Astrocyte of the spinal cord (primary cell): ENCODE measurements around the gene BICD1.
"Not testable (repeated sequence)": the region's sequence is repeated elsewhere in the genome, so short reads cannot be mapped to it uniquely, and the experiment has no call there.

Experiments
- DNase-seq: peaks from one replicate; pipeline ENCODE4 v3.0.0; 2011; ENCODE audit warnings: low read depth, low spot score
- H3K4me3 ChIP-seq: 2 replicates; pipeline ENCODE4 v1.5.1; 2011; ENCODE audit warnings: low read depth, mild to moderate bottlenecking, low read length, moderate library complexity
- in situ Hi-C: cut with HindIII; loops from 2 replicates; pipeline ENCODE4 v1.10.0; 2017; ENCODE audit warnings: low sequenced_read_pairs
- TF ChIP-seq, protein P1 (sequence below): IDR thresholded peaks from 2 replicates; pipeline ENCODE4 v1.5.1; 2012; ENCODE audit warnings: low read depth, mild to moderate bottlenecking, low read length, inconsistent platforms

BICD1 gene

DNA sequence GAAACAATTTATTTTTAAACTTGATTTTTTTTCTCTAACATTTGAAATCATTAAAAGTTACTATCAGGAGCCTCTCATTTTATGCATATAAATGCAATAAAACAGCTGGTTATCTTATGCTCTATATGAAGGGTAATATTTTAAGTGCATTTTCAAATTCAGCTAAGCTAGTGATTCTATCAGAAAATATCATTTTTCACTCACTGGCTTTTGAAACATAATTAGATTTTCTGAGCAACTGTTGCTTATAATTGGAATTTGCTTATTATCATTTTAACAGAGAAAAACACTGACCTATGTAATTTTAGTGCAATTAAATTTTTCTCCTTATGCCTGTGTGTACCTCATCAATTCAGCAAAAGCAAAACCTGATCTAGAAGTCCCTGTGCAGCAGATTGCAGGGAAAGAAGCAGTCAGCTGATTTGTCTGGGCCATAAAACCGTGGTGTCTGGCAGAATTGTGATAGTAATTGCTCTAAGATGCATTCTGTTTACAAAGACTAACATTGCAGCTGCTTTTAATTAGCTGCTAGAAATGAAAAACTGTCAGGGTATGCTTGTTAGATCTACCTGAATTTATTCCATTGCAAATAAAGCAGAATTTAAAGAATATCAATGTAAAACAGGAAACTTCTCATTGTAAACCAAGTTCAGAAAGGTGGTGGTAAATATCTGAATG, 75.0 kb downstream of the BICD1 start:
- H3K4me3 ChIP-seq, result no peak overlapping the region

DNA sequence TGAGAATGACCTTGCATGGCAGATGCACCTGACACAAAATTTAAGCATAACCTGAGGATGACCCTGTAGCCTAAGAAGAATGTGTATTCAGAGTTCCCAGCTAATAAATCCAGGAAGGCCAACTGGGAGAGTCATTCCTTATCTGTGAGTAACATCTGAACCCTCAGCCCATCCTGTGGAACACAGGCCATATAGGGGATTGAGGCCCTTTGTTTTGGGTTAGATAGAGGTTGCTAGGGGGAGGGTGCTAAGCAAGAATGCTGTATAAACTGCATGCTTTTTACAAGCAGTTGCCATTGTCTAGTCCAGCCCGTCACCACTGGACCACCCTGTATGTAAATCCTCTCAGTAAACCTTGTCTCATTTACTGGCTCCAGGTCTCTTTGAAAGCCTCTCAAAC, 77.0 kb downstream of the BICD1 start:
- TF ChIP-seq, protein P1, sequence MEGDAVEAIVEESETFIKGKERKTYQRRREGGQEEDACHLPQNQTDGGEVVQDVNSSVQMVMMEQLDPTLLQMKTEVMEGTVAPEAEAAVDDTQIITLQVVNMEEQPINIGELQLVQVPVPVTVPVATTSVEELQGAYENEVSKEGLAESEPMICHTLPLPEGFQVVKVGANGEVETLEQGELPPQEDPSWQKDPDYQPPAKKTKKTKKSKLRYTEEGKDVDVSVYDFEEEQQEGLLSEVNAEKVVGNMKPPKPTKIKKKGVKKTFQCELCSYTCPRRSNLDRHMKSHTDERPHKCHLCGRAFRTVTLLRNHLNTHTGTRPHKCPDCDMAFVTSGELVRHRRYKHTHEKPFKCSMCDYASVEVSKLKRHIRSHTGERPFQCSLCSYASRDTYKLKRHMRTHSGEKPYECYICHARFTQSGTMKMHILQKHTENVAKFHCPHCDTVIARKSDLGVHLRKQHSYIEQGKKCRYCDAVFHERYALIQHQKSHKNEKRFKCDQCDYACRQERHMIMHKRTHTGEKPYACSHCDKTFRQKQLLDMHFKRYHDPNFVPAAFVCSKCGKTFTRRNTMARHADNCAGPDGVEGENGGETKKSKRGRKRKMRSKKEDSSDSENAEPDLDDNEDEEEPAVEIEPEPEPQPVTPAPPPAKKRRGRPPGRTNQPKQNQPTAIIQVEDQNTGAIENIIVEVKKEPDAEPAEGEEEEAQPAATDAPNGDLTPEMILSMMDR, result no peak
- H3K4me3 ChIP-seq, result no peak overlapping the region
- no peak for DNase-seq
- in situ Hi-C loops, result no loop called here

More for the DNA sequence above, 75.0 kb downstream of the BICD1 start:
- TF ChIP-seq, protein P1, result no peak
- in situ Hi-C loops, result no loop called here
- no peak for DNase-seq

DNA sequence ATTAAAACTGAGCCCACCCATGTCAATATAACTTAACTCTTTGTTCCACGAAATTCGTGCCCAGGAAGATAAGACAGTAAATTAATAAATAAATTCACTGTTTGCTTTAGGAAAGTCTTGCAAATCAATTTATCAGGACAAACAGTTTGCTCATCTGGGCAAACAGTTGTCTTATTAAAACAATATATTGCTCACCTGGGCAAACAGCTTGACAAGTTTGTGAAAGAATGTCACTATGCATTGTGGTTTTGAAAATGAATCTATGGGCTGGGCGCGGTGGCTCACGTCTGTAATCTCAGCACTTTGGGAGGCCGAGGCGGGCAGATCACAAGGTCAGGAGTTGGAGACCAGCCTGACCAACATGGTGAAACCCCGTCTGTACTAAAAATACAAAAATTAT, 80.5 kb downstream of the BICD1 start:
- DNase-seq, H3K4me3 ChIP-seq, in situ Hi-C loops: not testable (repeated sequence)

DNA sequence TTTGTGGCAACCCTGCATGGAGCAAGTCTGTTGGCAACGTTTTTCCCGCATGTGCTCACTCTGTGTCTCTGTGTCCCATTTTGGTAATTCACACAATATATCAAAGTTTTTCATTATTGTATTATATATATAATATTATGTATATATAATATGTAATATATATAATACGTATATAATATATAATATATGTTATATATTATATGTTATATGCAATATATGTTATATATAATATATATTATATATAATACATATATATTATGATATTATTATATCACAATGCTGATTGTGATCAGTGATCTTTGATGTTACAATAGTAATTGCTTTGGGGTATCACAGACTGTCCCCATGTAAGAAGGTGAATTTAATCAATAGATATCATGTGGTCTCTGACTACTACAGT, 84.8 kb downstream of the BICD1 start:
- TF ChIP-seq, protein P1, result no peak
- no peak overlapping the region for H3K4me3 ChIP-seq
- no peak for DNase-seq
- in situ Hi-C loops, result no loop called here

DNA sequence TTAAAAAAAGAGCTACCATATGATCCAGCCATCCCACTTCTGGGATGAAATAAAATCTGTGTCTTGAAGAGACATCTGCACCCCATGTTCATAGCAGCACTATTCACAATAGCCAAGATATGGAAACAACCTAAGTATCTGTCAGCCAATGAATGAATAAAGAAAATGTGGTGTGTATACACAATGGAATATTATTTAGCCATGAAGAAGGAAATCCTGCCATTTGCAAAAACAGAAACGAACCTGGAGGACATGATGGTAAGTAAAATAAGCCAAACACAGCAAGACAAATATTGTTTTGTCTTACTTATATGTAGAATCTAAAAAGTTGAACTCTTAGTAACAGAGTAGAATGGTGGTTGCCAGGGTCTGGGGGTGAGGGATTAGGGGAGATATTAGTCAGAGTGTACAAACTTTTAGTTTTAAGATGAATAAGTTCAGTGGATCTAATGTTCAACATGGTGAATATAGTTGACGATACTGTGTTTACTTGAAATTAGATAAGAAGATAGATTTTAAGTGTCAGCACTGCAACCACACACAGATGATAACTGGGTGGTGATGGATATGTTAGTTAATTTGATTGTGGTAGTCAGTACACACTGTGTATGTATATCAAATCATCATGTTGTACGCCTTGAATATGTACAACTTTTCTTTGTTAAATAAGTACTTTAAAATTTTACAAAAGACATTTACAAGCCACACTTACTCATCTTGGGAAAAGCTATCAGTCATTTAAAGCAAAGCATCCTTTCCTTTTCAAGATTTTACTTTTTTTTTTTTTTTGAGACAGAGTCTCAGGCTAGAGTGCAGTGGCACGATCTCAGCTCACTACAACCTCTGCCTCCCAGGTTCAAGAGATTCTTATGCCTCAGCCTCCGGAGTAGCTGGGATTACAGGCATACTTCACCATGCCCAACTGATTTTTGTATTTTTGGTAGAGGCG, 89.9 kb downstream of the BICD1 start:
- TF ChIP-seq, protein P1, result no peak
- no peak for DNase-seq
- no peak overlapping the region for H3K4me3 ChIP-seq
- in situ Hi-C loops, result no loop called here

DNA sequence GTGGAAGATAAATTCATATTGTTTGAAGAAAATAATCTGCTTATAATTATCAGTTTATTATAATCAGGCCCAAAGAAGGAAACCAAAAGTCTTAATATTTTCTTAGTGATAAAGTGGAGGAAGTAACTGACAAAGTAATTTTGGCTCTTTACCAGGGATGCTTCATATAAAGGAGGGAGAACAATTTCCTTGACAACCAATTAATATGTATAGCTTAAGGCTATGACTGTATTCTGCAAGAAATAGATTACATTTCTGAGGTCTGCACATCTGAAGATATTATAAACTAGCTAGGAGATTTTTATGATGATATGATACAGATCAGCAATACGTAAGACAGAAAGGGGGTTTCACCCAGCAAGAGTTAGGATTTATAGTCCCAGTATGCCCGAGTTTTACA, 90.8 kb downstream of the BICD1 start:
- in situ Hi-C loops, result no loop called here
- TF ChIP-seq, protein P1, result no peak
- H3K4me3 ChIP-seq, result no peak overlapping the region
- no peak for DNase-seq

DNA sequence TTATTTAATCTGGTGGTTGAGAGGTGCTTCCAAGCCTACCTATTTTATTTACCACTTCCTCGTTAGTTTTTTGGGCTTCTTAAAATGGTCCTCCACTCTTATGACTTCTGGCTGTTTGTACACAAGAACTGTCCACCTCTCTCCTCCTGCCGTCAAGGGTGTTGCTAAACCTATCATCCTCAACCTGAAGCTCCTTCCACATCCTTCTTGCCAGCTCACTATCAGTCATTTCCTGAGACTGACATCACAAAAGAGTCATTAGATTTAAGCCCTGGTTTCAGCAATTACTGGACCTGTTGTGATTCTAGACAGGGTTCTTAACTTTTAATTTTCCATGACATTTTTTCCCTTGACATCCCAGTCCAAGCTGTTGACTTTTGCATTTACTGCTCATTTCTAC, 91.9 kb downstream of the BICD1 start:
- DNase-seq, result no peak
- TF ChIP-seq, protein P1, result no peak
- no peak overlapping the region for H3K4me3 ChIP-seq
- in situ Hi-C loops, result no loop called here
